A673 (cell line): ENCODE measurements around the gene CSNK2A1. TPM values are rescaled to one million over a fixed set of nuclear protein-coding genes. Genes with fewer than 3 reads are reported as not detected.

ENCODE experiments used
- BruUV-seq: library from RNA; stranded (reverse); fragments of 400-500 nt; replicated peaks from 2 replicates; lab custom pipeline; 2021; lab: Mats Ljungman, UMichigan
- CTCF ChIA-PET: fragments of 300-600 bp; sonication (Branson Sonifier 250); formaldehyde crosslinking; loops from one replicate; lab custom pipeline; 2022; ENCODE audit warnings: antibody characterized with exemption; lab: Charles Lee
- POLR2A ChIA-PET: fragments of 300-600 bp; sonication (Branson Sonifier 250); formaldehyde crosslinking; loops from one replicate; lab custom pipeline; 2022; ENCODE audit warnings: antibody characterized with exemption; ENCODE audit not compliant: low non-redundant PET; lab: Charles Lee
- DNase-seq: peaks from one replicate; pipeline ENCODE4 v3.0.0-alpha.2; 2015; ENCODE audit warnings: low spot score
- H3K27ac ChIP-seq: fragments of 200-600 bp; sonication (generic); 2 replicates; pipeline ENCODE4 v1.5.1; 2016; ENCODE audit warnings: mixed run types, low read depth, mild to moderate bottlenecking, mixed read lengths, antibody characterized with exemption, low read length; ENCODE audit not compliant: poor library complexity, severe bottlenecking
- H3K27me3 ChIP-seq: fragments of 200-600 bp; sonication (generic); replicated peaks from 2 replicates; pipeline ENCODE4 v1.6.1; 2017; ENCODE audit warnings: mixed run types, low read depth, mild to moderate bottlenecking, mixed read lengths, antibody characterized with exemption, low read length; ENCODE audit not compliant: insufficient read depth, poor library complexity
- H3K36me3 ChIP-seq: fragments of 200-600 bp; sonication (generic); 2 replicates; pipeline ENCODE4 v1.6.1; 2016; ENCODE audit warnings: mixed run types, mild to moderate bottlenecking, mixed read lengths, antibody characterized with exemption, low read length; ENCODE audit not compliant: insufficient read depth, poor library complexity, severe bottlenecking
- H3K4me1 ChIP-seq: fragments of 200-600 bp; sonication (generic); 2 replicates; pipeline ENCODE4 v1.6.1; 2017; ENCODE audit warnings: mixed run types, mild to moderate bottlenecking, mixed read lengths, antibody characterized with exemption, low read length; ENCODE audit not compliant: insufficient read depth, poor library complexity, severe bottlenecking
- H3K4me3 ChIP-seq: fragments of 200-600 bp; sonication (generic); 2 replicates; pipeline ENCODE4 v1.5.1; 2016; ENCODE audit warnings: low read depth, mixed run types, mild to moderate bottlenecking, mixed read lengths, low read length; ENCODE audit not compliant: poor library complexity, severe bottlenecking
- H3K9me3 ChIP-seq: fragments of 200-600 bp; sonication (generic); 2 replicates; pipeline ENCODE4 v1.6.1; 2016; ENCODE audit warnings: mixed run types, low read depth, mild to moderate bottlenecking, mixed read lengths, antibody characterized with exemption, low read length; ENCODE audit not compliant: poor library complexity, severe bottlenecking
- EZH2 ChIP-seq: fragments of 200-600 bp; sonication (generic); IDR thresholded peaks from 2 replicates; pipeline ENCODE4 v1.6.1; 2017; ENCODE audit warnings: borderline replicate concordance, low read depth, mild to moderate bottlenecking, mixed read lengths, antibody characterized with exemption, low read length; ENCODE audit not compliant: poor library complexity, severe bottlenecking
- intact Hi-C: fragments of 100-400 bp; cut with micrococcal nuclease; formaldehyde crosslinking; loops from one replicate; pipeline ENCODE4 v1.10.0; 2022; ENCODE audit not compliant: unreplicated experiment
- total RNA-seq: library from RNA; stranded (reverse); gene quantifications from 2 replicates; pipeline ENCODE4 v1.2.3, GENCODE V29; 2021
- TF ChIP-seq, protein P1 (sequence below): fragments of 300-800, 200-600 bp; sonication (generic); conservative IDR thresholded peaks from 2 replicates; pipeline ENCODE4 v1.5.1; 2017; ENCODE audit warnings: low read depth, mild to moderate bottlenecking, antibody characterized with exemption, low read length, moderate library complexity, mixed read lengths

CSNK2A1 gene
- total RNA-seq, 1 experiment from 2014 or later: 233 TPM

DNA sequence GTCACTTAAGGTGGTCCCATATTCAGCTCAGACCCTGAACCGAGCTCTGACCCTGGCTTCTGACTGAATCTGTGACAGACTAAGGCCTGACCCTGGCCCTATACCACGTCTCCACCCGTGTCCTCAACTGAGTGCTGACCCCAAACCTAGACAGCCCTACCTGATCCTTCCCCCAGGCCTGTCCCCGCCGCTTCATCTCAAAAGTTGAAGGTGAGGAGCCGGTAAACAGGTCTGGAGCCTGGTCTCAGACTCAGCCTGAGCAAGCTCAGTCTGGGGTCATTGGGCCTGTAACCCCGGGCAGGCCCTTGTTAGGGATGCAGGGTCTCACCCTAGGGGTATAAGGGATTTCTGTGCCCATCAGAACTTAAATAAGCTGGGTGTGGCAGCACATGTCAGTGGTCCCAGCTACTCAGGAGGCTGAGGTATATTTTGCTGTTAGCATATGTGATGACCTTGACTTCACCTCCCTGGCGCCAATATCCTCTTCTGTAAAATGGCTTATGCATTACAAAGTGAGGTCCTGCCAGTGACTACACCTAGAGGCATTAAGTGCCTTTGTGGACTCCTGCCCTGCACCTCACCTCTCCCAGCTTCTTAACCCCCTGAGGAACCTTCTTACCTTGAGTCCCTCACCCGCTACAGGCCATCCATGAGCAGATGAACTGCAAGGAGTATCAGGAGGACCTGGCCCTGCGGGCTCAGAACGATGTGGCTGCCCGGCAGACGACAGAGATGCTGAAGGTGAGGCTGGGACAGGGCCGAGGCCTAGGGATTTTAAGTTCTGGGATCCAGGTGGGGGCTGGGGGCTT lies 115.5 kb downstream of the CSNK2A1 start:
- intact Hi-C loops: no loop called here
- H3K27ac ChIP-seq: no peak overlapping the region
- H3K4me1 ChIP-seq: no peaks in the 10 kb centered on the region
- ChIA-PET CTCF (interaction anchor here (0.5 kb wide), 1 partner anchor 62 kb away, joined by 7 read pairs; no protein-coding TSS in a partner anchor), POLR2A (no interaction called here)
- H3K9me3 ChIP-seq: no peaks in the 10 kb centered on the region
- no peaks in the 10 kb centered on the region for H3K27me3 ChIP-seq
- no TSS peak for BruUV-seq
- peaks cover 3% of the 10 kb centered on the region for H3K36me3 ChIP-seq
- TF ChIP-seq EZH2: no peak
- TF ChIP-seq, protein P1, sequence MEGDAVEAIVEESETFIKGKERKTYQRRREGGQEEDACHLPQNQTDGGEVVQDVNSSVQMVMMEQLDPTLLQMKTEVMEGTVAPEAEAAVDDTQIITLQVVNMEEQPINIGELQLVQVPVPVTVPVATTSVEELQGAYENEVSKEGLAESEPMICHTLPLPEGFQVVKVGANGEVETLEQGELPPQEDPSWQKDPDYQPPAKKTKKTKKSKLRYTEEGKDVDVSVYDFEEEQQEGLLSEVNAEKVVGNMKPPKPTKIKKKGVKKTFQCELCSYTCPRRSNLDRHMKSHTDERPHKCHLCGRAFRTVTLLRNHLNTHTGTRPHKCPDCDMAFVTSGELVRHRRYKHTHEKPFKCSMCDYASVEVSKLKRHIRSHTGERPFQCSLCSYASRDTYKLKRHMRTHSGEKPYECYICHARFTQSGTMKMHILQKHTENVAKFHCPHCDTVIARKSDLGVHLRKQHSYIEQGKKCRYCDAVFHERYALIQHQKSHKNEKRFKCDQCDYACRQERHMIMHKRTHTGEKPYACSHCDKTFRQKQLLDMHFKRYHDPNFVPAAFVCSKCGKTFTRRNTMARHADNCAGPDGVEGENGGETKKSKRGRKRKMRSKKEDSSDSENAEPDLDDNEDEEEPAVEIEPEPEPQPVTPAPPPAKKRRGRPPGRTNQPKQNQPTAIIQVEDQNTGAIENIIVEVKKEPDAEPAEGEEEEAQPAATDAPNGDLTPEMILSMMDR: no peak
- DNase-seq: no peak
- no peak overlapping the region for H3K4me3 ChIP-seq

DNA sequence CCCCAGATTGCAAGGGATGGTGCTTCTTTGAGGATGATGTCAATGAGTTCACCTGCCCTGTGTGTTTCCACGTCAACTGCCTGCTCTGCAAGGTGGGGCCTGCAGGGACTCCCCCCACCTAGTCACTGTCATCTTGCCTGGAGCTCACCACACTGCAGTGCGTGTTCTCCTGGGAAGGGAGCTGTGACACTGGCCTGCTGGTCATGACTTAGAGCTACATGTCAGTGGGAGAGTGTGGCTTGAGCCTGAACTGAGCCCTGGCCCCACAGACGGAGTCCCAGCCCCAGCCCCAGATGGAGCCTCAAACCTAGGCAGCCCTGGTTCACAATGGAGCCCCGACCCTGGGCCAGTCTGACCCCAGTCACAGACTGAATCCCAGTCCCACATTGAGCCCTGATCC lies 116.2 kb downstream of the CSNK2A1 start:
- no TSS peak for BruUV-seq
- intact Hi-C loops: no loop called here
- no peak for DNase-seq

DNA sequence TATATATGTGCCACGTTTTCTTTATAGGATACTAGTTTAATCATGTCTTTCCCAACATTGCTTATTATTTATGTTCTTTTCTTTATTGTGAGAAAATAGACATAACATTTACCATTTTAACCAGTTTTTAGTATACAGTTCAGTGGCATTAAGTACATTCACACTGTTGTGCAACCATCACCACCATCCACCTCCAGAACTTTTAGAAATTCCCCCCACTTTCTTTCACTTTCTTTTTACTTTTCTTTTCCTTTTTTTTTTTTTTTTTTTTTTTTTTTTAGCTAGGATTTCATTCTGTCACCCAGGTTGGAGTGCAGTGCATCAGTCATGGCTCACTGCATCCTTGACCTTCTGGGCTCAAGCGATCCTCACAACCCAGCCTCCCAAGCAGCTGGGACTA lies 117.0 kb downstream of the CSNK2A1 start:
- intact Hi-C loops: no loop called here

More for the DNA sequence above, 116.2 kb downstream of the CSNK2A1 start:
- no peak overlapping the region for H3K27ac ChIP-seq
- peaks cover 6% of the 10 kb centered on the region for H3K36me3 ChIP-seq
- ChIA-PET CTCF (no interaction called here), POLR2A (no interaction called here)
- no peak overlapping the region for H3K4me3 ChIP-seq
- H3K4me1 ChIP-seq: no peaks in the 10 kb centered on the region
- TF ChIP-seq EZH2: no peak
- TF ChIP-seq, protein P1: no peak
- H3K27me3 ChIP-seq: no peaks in the 10 kb centered on the region
- H3K9me3 ChIP-seq: no peaks in the 10 kb centered on the region

More for the DNA sequence above, 117.0 kb downstream of the CSNK2A1 start:
- Histone ChIP-seq H3K27me3 (no peaks in the 10 kb centered on the region), H3K27ac (no peak overlapping the region), H3K4me3 (no peak overlapping the region), H3K36me3 (peaks cover 12% of the 10 kb centered on the region), H3K9me3 (no peaks in the 10 kb centered on the region), H3K4me1 (no peaks in the 10 kb centered on the region)
- no TSS peak for BruUV-seq
- DNase-seq: no peak
- ChIA-PET CTCF (no interaction called here), POLR2A (interaction anchor here (0.6 kb wide), 1 partner anchor 37 kb away, joined by 6 read pairs; no protein-coding TSS in a partner anchor)
- TF ChIP-seq, protein P1: no peak
- no peak for TF ChIP-seq EZH2

Other genes starting within 250 kb of the CSNK2A1 start
- gene ZCCHC3, start 246.2 kb downstream of the CSNK2A1 start, total RNA-seq: 38.0 and 39.6 TPM in 2 replicates
- 41.0 and 51.0 TPM in 2 replicates for gene SOX12, start 218.2 kb downstream of the CSNK2A1 start, total RNA-seq
- 43.4 and 55.4 TPM in 2 replicates for gene NRSN2, start 196.7 kb downstream of the CSNK2A1 start, total RNA-seq
- 43.4 and 59.6 TPM in 2 replicates for gene TRIB3, start 163.0 kb downstream of the CSNK2A1 start, total RNA-seq
- 71.9 and 72.0 TPM in 2 replicates for gene RBCK1, start 135.5 kb downstream of the CSNK2A1 start, total RNA-seq
- gene TBC1D20, start 81.3 kb downstream of the CSNK2A1 start, total RNA-seq: 31.8 and 34.3 TPM in 2 replicates
- 0.20 and 0.24 TPM in 2 replicates for gene TCF15, start 66.5 kb upstream of the CSNK2A1 start, total RNA-seq
- gene SRXN1, start 109.4 kb upstream of the CSNK2A1 start, total RNA-seq: 11.5 and 11.9 TPM in 2 replicates
- 0.50 and 0.69 TPM in 2 replicates for gene SCRT2, start 132.0 kb upstream of the CSNK2A1 start, total RNA-seq
- not detected in 2 replicates for gene SLC52A3, start 224.7 kb upstream of the CSNK2A1 start, total RNA-seq